ENCODE data around the gene ERRFI1.

GRCh38 chr1:7967651-7968050 is 58.5 kb downstream of the ERRFI1 start:
- TF ChIP-seq EZH2phosphoT487 (IDR thresholded peaks at IDR 0.05; ENCODE audit: insufficient read depth, low read depth) (no peak), EZH2 (IDR thresholded peaks at IDR 0.05; ENCODE audit: insufficient read depth, poor library complexity, severe bottlenecking) (no peak)
